ENCODE measurements around the gene TMEM184A.

DNA sequence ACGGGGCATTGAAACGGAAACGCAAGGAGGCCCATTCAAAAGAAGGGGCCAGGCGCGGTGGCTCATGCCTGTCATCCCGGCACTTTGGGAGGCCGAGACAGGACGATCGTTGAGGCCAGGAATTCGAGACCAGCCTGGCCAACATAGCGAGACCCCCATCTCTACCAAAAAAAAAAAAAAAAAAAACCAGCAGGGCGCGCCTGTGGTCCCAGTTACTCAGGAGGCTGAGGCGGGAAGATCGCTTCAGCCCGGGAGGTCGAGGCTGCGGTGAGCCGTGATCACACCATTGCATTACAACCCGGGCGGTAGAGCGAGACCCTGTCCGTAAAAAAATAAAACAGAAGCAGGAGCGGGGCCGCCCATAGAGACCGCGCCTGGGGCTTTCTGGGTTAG, 13.4 kb upstream of the TMEM184A start:
- TF ChIP-seq POLR2AphosphoS5 (IDR thresholded peaks at IDR 0.05; ENCODE audit: insufficient read depth in 1 of 2, low read depth in 1 of 2) (no peak), POLR2A (IDR thresholded peaks at IDR 0.05) (no peak)
- TF ChIP-seq, protein P1, sequence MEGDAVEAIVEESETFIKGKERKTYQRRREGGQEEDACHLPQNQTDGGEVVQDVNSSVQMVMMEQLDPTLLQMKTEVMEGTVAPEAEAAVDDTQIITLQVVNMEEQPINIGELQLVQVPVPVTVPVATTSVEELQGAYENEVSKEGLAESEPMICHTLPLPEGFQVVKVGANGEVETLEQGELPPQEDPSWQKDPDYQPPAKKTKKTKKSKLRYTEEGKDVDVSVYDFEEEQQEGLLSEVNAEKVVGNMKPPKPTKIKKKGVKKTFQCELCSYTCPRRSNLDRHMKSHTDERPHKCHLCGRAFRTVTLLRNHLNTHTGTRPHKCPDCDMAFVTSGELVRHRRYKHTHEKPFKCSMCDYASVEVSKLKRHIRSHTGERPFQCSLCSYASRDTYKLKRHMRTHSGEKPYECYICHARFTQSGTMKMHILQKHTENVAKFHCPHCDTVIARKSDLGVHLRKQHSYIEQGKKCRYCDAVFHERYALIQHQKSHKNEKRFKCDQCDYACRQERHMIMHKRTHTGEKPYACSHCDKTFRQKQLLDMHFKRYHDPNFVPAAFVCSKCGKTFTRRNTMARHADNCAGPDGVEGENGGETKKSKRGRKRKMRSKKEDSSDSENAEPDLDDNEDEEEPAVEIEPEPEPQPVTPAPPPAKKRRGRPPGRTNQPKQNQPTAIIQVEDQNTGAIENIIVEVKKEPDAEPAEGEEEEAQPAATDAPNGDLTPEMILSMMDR (IDR thresholded peaks at IDR 0.05): no peak
